Hematopoietic multipotent progenitor cell treated with erythropoietin and hydrocortisone succinate and interleukin-3 and kit ligand, for 15 days (in vitro differentiated cells): ENCODE results near the gene RCC2.

ENCODE experiments used
- DNase-seq: peaks from one replicate; pipeline ENCODE4 v3.0.0-alpha.2; 2015; ENCODE audit warnings: low spot score

The RCC2 gene

DNA sequence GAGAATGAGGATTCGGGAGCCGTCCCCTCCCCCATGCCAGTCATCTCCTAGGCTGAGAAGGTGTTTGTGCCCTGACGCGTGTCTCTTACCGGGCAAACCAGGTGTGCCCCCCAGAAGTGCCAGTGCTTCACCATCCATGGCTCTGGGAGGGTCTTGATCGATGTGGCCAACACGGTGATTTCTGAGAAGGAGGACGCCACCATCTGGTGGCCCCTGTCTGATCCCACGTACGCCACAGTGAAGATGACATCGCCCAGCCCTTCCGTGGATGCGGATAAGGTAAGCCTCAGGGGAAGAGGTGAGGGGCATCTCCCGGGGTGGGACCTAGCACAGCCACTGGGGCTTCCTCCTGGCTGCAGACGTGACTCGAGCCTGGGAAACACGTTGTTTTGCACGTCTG lies 66.5 kb downstream of the RCC2 start:
- no peak for DNase-seq

DNA sequence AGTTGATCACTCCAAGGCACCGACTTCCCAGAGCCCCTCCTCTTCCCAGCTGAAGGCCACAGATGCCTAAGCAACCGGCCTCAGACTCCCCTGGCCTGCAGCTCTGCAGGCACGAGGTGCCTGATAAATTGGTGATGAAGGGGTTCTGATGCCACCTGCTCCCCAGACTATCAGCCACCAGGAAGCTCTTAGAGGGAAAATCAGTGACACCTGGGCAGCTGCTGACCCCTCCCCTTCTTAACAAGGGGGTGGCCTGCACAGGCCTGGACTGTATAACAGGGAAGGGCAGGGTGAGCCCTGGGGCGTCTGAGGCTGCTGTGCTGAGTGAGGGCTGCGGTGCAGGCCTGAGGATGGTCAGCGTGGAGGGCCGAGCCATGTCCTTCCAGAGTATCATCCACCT lies 67.6 kb downstream of the RCC2 start, which contains the start of gene PADI6:
Gene PADI6 (plus strand): TSS at position 301 of the 400 bp plus-strand sequence. CDS start 50 bp downstream, at position 351.
- no peak for DNase-seq

DNA sequence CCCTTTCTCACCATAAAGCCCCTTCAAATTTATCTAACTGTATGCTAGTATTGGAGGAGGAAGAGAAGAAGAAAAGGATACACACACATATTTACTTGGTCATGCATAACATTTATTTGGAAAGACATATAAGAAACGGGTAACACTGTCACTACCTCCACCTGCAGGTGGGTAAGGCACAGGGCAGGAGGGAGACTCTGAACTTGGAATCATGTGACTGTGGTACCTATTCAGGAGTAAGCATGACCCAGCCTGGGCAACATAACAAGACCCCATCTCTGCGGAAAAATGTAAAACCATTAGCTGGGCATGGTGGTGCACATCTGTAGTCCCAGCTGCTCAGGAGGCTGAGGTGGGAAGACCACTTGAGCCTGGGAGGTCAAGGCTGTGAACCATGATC lies 68.9 kb downstream of the RCC2 start:
- DNase-seq: no peak

DNA sequence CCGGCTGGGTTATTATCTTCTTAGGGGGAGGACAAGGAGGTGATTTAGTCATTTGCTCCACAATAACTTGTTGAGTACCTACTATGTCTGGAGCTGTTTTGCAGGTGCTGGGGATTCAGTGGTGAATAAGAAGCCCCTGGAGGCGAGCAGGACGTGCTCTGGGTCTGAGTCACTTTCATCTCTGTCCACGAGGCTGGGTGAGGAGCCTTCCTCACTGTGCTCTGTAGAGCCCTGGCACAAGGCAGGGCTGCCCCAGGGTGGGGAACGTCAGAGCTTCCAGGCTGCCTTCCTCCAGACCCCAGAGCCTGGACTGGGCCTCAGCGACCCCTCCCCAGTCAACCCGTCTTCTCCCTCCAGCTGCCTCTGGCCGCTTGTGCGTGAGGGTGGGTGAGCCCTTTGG lies 70.0 kb downstream of the RCC2 start:
- no peak for DNase-seq

DNA sequence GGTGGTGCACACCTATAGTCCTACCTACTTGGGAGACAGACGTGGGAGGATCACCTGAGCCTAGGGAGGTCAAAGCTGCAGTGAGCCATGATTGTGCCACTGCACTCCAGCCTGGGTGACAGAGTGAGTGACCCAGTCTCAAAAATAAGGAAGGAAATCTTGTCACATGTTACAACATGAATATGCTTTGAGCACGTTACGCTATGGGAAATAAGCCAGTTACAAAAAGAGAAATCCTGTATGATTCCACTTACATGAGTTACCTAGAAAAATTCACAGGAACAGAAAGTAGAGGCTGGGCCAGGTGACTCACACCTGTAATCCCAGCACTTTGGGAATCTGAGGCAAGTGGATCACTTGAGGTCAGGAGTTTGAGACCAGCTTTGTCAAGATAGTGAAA lies 74.2 kb downstream of the RCC2 start:
- DNase-seq: no peak

DNA sequence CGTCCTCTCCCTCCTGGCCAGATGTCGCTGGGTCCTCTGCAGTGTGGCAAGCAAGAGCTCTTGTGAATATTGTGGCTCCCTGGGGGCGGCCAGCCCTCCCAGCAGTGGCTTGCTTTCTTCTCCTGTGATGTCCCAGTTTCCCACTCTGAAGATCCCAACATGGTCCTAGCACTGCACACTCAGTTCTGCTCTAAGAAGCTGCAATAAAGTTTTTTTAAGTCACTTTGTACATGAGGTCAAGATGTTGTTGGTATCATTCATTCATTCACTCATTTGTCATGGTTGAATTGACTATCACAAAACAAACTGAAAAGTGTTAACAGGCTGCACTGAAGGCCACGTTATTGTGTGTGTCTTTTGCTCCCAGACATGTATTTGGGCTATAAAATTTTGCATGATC lies 75.7 kb downstream of the RCC2 start:
- no peak for DNase-seq

DNA sequence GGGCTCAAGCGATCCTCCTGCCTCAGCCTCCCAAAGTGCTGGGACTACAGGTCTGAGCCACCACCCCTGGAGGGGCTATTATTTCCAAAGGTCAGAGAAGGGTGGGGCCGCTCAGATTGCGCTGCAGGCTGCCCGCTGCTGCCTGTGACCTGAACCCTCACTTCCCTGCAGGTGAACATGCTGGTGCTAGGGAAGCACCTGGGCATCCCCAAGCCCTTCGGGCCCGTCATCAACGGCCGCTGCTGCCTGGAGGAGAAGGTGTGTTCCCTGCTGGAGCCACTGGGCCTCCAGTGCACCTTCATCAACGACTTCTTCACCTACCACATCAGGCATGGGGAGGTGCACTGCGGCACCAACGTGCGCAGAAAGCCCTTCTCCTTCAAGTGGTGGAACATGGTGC lies 76.1 kb downstream of the RCC2 start:
- DNase-seq: no peak

DNA sequence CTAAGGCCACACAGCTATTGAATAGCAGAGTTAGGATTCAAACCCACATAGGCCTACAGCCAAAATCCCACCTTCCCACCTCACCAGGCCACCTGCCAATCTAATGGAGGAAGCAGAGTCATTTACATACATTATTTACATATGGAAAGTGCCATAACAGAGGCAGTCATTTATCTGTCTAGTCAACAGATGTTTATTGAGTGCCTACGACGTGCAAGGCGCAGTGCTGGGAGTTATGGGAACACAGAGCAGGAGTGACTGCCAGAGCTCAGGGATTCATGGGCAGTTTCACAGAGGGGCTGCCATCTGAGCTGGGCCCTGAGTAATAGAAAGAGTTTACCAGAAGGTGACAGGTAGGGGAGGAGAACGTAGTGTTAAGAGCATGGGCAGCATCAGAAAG lies 77.8 kb downstream of the RCC2 start:
- no peak for DNase-seq

DNA sequence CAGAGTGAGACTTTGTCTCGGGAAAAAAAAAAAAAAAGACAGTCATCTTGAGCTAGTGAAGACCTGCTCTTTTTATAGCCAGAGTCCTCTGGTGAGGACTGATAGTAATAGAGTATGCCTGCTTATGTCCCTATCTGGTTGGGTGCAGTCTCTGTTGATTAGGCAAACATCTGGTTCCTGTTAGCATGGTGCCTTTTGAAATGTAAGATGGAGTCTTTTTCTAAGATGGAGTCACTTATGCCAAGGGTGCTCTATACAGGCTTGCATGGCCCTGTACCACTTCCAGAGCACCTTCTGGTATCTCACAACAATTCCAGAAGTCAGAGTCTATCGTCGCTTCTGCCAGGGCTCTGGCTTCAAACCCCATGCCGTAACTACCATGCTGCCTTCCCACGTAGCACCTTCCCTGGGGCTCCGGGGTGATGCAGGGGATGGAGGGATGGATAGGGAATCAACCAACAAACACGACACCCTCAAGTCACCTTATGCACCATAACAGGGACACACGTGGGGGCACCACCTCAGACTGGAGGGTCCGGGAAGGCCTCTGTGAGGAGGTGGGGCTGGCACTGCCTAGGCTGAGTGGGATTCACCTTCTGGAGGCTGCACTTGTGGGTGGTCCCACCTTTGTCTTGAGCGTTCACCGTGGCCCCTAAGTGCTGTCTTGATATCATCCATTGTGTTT lies 79.1 kb downstream of the RCC2 start:
- peak; percentile 62 for DNase-seq

DNA sequence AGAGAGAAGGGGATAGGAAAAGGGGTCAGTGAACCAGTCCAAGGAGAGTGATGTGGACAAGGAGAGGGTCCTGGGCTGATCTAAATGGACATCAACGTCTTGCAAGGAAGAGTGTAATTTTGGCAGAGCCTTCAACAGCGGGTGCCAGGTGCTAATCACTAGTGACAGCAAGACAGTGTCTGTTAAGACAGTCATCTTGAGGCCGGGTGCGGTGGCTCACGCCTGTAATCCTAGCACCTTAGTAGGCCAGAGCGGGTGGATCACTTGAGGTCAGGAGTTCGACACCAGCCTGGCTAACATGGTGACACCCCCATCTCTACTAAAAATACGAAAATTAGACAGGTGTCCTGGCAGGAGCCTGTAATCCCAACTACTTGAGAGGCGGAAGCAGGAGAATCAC lies 79.7 kb downstream of the RCC2 start:
- peak; percentile 44 for DNase-seq

DNA sequence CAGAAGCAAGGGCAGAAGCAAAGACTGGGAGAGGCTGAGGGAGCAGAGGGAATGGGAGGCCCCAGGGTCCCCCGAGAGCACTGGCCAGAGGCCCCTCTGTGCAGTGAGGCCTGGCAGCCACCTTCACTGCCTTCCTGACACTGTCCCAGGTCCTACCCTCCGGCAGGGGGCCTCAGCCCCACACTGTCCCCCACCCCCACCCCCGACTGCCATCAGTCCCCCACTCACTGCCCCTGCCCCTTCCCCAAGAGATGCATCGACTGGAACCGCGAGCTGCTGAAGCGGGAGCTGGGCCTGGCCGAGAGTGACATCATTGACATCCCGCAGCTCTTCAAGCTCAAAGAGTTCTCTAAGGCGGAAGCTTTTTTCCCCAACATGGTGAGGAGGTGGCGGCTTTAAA lies 80.4 kb downstream of the RCC2 start:
- no peak for DNase-seq

DNA sequence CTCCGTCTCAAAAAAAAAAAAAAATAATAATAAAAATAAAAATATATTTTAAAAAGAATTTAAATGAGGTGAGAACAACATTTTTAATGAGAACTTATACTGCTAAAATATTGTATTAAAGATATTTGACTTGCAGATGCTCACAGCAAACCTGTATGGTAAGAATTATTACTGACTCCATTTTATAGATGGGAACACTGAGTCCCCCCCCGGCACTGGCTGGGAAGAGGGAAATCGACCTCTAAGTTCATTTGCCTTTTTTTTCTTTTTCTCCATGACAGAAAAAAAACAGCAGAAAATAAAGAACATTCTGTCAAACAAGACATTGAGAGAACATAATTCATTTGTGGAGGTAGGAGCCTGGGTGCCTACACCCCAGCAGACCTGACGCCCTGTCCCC lies 80.9 kb downstream of the RCC2 start:
- no peak for DNase-seq
